ENCODE data around the gene GATD1.
"Not testable (repeated sequence)": the region's sequence is repeated elsewhere in the genome, so short reads cannot be mapped to it uniquely, and the experiment has no call there.

Gene GATD1

GRCh38 chr11:761526-762108, 15.7 kb downstream of the GATD1 start:
- no peak for DNase-seq

- no peak for DNase-seq
These were observed 17.1 kb downstream of the GATD1 start for GRCh38 chr11:760236-760635.

DNA sequence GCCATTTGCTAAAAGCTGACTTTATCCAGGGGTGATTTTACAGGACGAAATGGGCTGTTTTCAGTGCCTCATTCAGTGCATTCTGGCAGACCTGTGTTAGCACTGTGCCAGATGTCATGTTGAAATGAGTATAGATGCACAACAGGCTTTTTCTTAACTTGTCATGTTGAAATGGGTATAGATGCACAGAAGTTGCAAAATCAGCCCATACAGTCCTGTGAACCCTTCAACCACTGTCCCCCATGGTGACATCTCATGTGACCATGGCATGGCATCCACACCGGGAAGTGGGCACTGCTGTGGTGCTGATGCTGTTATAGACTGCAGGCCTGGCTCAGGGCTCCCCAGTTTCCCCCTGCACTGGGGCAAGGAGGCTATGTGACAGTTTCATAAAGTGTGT, 27.6 kb downstream of the GATD1 start:
- DNase-seq, result no peak

GRCh38 chr11:748007-748359, 29.3 kb downstream of the GATD1 start:
- DNase-seq, result no peak

DNA sequence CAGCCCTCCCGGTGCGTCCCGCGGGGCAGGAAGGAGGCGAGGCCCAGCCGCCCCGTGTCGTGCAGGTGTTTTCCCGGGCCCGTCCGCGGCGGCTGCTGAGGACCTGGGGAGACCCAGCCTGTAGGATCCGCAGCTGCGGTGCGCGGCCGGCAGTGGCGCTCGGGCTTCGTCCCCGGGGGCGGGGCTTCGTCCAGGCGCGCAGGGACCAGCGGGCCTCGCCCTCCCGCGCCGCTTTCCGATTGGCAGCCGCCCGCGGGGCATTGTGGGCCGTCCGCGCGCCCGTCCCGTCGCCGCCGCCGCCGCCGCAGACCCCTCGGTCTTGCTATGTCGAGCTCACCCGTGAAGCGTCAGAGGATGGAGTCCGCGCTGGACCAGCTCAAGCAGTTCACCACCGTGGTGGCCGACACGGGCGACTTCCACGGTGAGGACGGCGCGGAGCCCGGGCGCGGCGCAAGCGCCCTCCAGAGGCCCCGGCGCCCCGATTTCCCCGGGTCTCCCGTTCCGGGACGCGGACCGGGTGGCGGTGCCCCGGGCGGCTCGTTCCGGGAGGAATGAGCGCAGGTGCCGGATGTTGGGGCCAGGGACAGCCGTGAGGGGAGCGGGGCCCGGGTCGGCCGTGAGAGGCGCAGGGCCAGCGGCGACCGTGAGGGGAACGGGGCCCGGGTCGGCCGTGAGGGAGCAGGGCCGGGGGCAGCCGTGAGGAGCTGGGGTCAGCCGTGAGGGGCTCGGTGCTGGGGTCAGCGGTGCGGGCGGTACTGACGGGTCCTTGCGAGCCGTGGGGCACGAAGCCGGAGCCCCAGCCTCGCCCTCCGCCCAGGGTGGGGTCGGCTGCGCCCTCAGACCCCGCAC, 29.9 kb downstream of the GATD1 start, which contains the start of gene TALDO1:
TSS of gene TALDO1 (plus strand) at position 307 of the 849 bp plus-strand sequence. CDS start at position 325, 18 bp downstream.
- peak; percentile 85 to 88 for DNase-seq

GRCh38 chr11:746289-747157, 30.8 kb downstream of the GATD1 start:
- peak in 1 of 2 donors; percentile 32 for DNase-seq

- no peak for DNase-seq
These were observed 31.9 kb downstream of the GATD1 start for GRCh38 chr11:745428-745827.

DNA sequence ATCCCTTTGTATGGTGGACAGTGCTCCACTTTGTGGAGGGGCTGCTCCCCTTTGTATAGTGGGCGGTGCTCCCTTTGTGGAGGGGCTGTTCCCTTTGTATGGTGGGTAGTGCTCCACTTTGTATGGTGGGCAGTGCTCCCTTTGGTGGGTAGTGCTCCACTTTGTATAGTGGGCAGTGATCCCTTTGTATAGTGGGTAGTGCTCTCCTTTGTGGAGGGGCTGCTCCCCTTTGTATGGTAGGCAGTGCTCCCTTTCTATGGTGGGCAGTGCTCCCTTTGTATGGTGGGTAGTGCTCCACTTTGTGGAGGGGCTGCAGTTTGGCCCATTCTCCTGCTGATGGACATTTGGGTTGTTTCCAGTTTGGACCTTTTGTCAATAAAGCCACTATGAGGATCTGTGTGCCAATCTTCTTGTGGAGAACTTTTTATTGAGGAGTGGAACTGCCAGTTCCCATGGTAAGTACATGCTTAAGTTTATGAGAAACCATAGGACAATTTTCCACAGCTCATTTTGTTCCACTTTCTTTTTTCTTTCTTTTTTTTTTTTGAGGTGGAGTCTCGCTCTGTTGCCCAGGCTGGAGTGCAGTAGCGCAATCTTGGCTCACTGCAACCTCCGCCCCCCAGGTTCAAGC, 34.6 kb downstream of the GATD1 start:
- no peak for DNase-seq

DNA sequence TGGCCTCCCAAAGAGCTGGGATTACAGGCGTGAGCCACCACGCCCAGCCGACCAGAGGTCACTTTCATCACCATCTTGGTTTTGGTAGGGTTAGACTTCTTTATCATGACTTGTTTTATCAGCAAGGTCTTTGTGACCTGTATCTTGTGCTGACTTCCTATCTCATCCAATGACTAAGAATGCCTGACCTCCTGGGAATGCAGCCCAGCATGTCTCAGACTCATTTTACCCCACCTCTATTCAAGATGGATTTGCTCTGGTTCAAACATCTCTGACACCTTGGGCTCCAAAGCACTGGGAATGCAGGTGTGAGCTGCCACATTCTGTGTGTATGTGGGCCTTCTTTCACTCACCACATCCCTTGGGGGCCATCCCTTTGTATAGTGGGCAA, 35.1 kb downstream of the GATD1 start:
- DNase-seq, result no peak

GRCh38 chr11:737899-738298, 39.4 kb downstream of the GATD1 start:
- DNase-seq, result not testable (repeated sequence)

DNA sequence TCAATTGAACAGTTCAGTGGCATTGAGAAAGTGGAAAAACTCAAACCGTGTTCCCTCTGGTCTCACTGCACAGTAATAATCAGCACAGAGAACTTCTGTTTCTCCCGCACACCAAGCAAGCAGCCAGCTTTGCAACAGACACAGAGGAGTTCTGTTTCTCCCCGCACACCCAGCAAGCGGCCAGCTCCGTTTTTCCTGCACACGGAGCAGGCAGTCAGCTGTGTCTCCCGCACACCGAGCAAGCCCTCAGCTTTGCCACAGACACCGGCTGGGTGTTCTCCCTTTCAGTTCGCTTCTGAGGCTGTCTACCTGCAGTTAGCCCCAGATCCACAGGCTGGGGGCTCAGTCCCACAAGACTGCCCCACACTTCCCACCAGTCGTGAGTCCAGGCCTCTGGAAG, 39.9 kb downstream of the GATD1 start:
- DNase-seq, result no peak

GRCh38 chr11:734541-734940, 42.7 kb downstream of the GATD1 start:
- not testable (repeated sequence) for DNase-seq

- no peak for DNase-seq
These were observed 44.2 kb downstream of the GATD1 start for GRCh38 chr11:733072-733471.

DNA sequence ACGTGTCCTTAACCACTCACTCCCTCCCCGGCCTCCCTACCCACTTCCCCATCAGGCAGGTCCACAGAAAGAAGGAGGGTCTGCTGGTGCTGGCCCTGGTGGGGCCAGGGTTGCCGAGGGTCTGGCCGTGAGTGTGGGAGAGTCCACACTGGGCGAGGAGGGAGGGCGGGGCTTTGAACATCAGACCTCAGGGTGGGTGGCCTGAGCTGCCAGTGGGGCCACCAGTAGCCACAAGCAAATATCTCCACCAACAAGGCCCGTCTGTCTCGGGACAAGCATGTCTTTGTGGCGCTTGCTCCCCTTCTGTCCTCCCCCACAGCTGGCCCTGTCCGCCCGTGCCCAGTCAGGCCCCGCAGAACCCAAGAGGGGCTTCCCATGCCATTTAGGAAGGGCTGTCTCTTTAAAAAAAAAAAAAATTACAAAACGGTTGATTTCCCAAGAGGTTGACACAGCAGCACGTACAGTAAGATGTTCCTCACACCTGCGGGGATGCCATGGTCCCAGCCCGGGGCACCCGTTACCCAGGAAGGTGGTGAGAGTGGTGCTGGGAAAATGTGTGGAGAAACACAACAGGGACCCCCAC, 47.7 kb downstream of the GATD1 start:
- DNase-seq, result no peak

DNA sequence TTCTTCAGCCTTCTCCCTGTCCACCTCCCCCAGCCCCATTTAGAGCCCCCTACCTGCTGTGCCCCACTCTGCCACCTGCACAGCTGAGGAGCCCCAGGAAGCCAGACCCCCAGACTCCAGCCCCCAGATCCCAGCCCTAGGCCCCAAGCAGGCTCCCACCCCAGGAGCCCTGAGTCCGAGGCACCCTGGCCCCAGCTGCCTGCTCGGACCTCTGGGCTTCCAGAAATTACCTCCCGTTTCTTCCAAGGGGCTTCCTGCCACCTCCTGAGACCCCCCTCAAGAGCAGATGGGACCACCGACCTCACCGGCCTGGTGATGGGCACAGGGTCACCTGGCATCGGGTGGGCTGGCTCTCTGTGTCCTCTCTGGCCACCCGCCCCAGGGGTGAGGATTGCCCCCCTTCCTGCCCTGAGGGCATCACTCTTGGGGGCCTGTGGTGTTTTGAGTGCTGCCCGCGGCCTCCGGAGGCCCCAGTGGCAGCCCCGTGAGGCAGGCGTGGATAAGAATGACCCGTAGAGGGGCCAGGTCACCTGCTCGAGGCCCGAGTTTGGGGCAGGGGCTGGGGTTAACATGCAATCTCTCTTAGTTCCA, 48.3 kb downstream of the GATD1 start:
- no peak for DNase-seq

- DNase-seq, result peak; percentile 78 to 86
These were observed 49.2 kb downstream of the GATD1 start for GRCh38 chr11:727859-728748.

DNA sequence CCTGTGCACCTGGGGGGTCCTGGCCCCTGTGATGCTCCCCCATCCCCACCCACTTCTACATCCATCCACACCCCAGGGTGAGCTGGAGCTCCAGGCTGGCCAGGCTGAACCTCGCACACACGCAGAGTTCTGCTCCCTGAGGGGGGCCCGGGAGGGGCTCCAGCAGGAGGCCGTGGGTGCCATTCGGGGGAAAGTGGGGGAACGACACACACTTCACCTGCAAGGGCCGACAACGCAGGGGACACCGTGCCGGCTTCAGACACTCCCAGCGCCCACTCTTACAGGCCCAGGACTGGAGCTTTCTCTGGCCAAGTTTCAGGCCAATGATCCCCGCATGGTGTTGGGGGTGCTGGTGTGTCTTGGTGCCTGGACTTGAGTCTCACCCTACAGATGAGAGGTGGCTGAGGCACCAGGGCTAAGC, 50.0 kb downstream of the GATD1 start:
- no peak for DNase-seq

- DNase-seq, result peak; percentile 37 to 60
These were observed 50.7 kb downstream of the GATD1 start for GRCh38 chr11:726278-727220.

DNA sequence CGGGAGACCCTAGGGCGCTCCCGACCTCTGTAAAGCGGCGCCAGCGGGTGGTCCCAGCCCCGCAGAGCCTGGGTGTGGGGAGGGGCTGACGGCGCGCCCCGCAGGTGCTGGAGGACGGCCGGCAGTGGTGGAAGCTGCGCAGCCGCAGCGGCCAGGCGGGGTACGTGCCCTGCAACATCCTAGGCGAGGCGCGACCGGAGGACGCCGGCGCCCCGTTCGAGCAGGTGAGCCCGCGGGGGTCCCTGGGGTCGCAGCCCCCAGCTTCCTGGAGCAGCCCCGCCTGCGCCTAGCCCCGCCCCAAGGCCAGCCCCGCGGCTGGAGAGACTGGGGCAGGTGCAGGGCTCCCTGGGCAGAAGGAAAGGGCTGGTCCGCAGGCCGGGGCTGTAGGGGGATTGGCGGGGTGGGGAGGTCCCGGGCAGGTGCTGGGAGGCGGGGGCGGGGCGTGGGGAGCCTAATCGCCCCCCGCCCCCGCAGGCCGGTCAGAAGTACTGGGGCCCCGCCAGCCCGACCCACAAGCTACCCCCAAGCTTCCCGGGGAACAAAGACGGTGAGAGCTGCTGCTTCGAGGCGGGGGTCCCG, 51.6 kb downstream of the GATD1 start:
- DNase-seq, result no peak

Data from CD4-positive, alpha-beta T cell treated with Interferon alpha-2 for 1 hour (primary cell).